Ishikawa (cell line): ENCODE results near the gene KLHL36.

ENCODE experiments used
- CEBPB ChIP-seq: IDR thresholded peaks from 2 replicates; pipeline ENCODE4 v1.6.1; 2012
- CREB1 ChIP-seq: IDR thresholded peaks from 2 replicates; pipeline ENCODE4 v1.6.1; 2012; ENCODE audit warnings: low read depth
- EP300 ChIP-seq: IDR thresholded peaks from 2 replicates; pipeline ENCODE4 v1.6.1; 2012; ENCODE audit warnings: borderline replicate concordance
- FOXM1 ChIP-seq: IDR thresholded peaks from 2 replicates; pipeline ENCODE4 v1.6.1; 2012; ENCODE audit warnings: low read depth, borderline replicate concordance
- MAX ChIP-seq: IDR thresholded peaks from 2 replicates; pipeline ENCODE4 v1.6.1; 2012
- NFIC ChIP-seq: IDR thresholded peaks from 2 replicates; pipeline ENCODE4 v1.6.1; 2012
- RAD21 ChIP-seq: IDR thresholded peaks from 2 replicates; pipeline ENCODE4 v1.6.1; 2012; ENCODE audit warnings: low read depth
- REST ChIP-seq: IDR thresholded peaks from 2 replicates; pipeline ENCODE4 v1.6.1; 2012; ENCODE audit warnings: low read depth, mild to moderate bottlenecking
- TAF1 ChIP-seq: IDR thresholded peaks from 2 replicates; pipeline ENCODE4 v1.6.1; 2012; ENCODE audit warnings: low read depth, mild to moderate bottlenecking
- TCF12 ChIP-seq: IDR thresholded peaks from 2 replicates; pipeline ENCODE4 v1.6.1; 2012; ENCODE audit warnings: low read depth
- TEAD4 ChIP-seq: IDR thresholded peaks from 2 replicates; pipeline ENCODE4 v1.6.1; 2012
- USF1 ChIP-seq: IDR thresholded peaks from 2 replicates; pipeline ENCODE4 v1.6.1; 2012
- YY1 ChIP-seq: IDR thresholded peaks from 2 replicates; pipeline ENCODE4 v1.6.1; 2012; ENCODE audit warnings: low read depth

- TF ChIP-seq EP300 = no peak
- TF ChIP-seq RAD21 = no peak
- no peak for TF ChIP-seq YY1
- no peak for TF ChIP-seq TAF1
- TF ChIP-seq CEBPB = no peak
- no peak for TF ChIP-seq MAX
- TF ChIP-seq CREB1 = no peak
- no peak for TF ChIP-seq FOXM1
- no peak for TF ChIP-seq TCF12
- no peak for TF ChIP-seq USF1
- TF ChIP-seq NFIC = no peak
- no peak for TF ChIP-seq TEAD4
- TF ChIP-seq REST = no peak
These were observed 10.4 kb downstream of the KLHL36 start for GRCh38 chr16:84658690-84659089.
